HEK293 (cell line): Measurements from ENCODE around the gene RAC2.
"Not testable (repeated sequence)": the region's sequence is repeated elsewhere in the genome, so short reads cannot be mapped to it uniquely, and the experiment has no call there.

Experiments
- CTCF ChIA-PET: fragments of 350-600 bp; formaldehyde crosslinking; extraction: SDS; loops from one replicate; lab custom pipeline; 2021; ENCODE audit warnings: antibody characterized with exemption; lab: Yijun Ruan, JAX
- POLR2A ChIA-PET: fragments of 300-600 bp; formaldehyde crosslinking; extraction: SDS; loops from one replicate; lab custom pipeline; 2020; ENCODE audit warnings: antibody characterized with exemption, inconsistent platforms; lab: Yijun Ruan, JAX
- H3K27ac ChIP-seq: fragments of 200-500 bp; sonication (Bioruptor generic); 2 replicates; pipeline ENCODE4 v1.5.1; 2014; ENCODE audit warnings: low read depth, low read length, control low read depth, inconsistent platforms; ENCODE audit errors: extremely low read depth
- H3K36me3 ChIP-seq, 2 experiments: fragments of 200-500 bp in 1 of 2; sonication (Bioruptor generic) in 1 of 2; 1 replicate in 1 of 2; 2 replicates in 1 of 2; pipeline ENCODE4 v1.5.1; 2014 to 2017; ENCODE audit warnings: inconsistent platforms in 2 of 2, low read length in 2 of 2; ENCODE audit not compliant: control insufficient read depth in 2 of 2, insufficient read depth in 1 of 2
- H3K4me1 ChIP-seq: fragments of 200-500 bp; sonication (Bioruptor generic); 2 replicates; pipeline ENCODE4 v1.5.1; 2014; ENCODE audit warnings: mild to moderate bottlenecking, low read length, inconsistent platforms; ENCODE audit not compliant: control insufficient read depth, insufficient read depth
- H3K4me3 ChIP-seq: 2 replicates; pipeline ENCODE4 v1.5.1; 2011; ENCODE audit warnings: low read depth, mild to moderate bottlenecking, control low read depth, low read length, moderate library complexity
- H3K9me3 ChIP-seq: fragments of 200-500 bp; sonication (Bioruptor generic); 2 replicates; pipeline ENCODE4 v1.5.1; 2014; ENCODE audit warnings: low read depth, low read length, inconsistent platforms; ENCODE audit not compliant: control insufficient read depth, insufficient read depth
- REPIN1 ChIP-seq: fragments of 450-650 bp; formaldehyde crosslinking; IDR thresholded peaks from 2 replicates; pipeline ENCODE4 v1.5.1; 2017; ENCODE audit warnings: missing biosample characterization, missing genetic modification characterization, low read depth
- ZFP69B ChIP-seq: fragments of 450-650 bp; formaldehyde crosslinking; IDR thresholded peaks from 2 replicates; pipeline ENCODE4 v1.5.1; 2016; ENCODE audit warnings: missing biosample characterization, missing genetic modification characterization
- ZNF404 ChIP-seq: fragments of 450-650 bp; formaldehyde crosslinking; IDR thresholded peaks from 2 replicates; pipeline ENCODE4 v1.5.1; 2017; ENCODE audit warnings: missing biosample characterization, missing genetic modification characterization
- ZNF416 ChIP-seq: fragments of 450-650 bp; formaldehyde crosslinking; IDR thresholded peaks from 2 replicates; pipeline ENCODE4 v1.5.1; 2016; ENCODE audit warnings: missing biosample characterization, missing genetic modification characterization
- ZNF76 ChIP-seq: fragments of 450-650 bp; formaldehyde crosslinking; IDR thresholded peaks from 2 replicates; pipeline ENCODE4; 2016; ENCODE audit warnings: low read depth, missing biosample characterization, missing genetic modification characterization, borderline replicate concordance
- TF ChIP-seq, protein P1 (sequence below): fragments of 450-650 bp; IDR thresholded peaks from 2 replicates; pipeline ENCODE4 v1.5.1; 2018; ENCODE audit warnings: missing biosample characterization, mild to moderate bottlenecking, missing genetic modification characterization
- TF ChIP-seq, protein P2 (sequence below): fragments of 450-650 bp; formaldehyde crosslinking; IDR thresholded peaks from 2 replicates; pipeline ENCODE4 v1.5.1; 2016; ENCODE audit warnings: missing biosample characterization, missing genetic modification characterization
- TF ChIP-seq, protein P3 (sequence below): fragments of 450-650 bp; formaldehyde crosslinking; IDR thresholded peaks from 2 replicates; pipeline ENCODE4 v1.5.1; 2016; ENCODE audit warnings: missing biosample characterization, missing genetic modification characterization
- TF ChIP-seq, protein P4 (sequence below): fragments of 450-650 bp; formaldehyde crosslinking; IDR thresholded peaks from 2 replicates; pipeline ENCODE4 v1.5.1; 2016; ENCODE audit warnings: missing biosample characterization, missing genetic modification characterization
- TF ChIP-seq, protein P5 (sequence below): fragments of 450-650 bp; formaldehyde crosslinking; IDR thresholded peaks from 2 replicates; pipeline ENCODE4 v1.5.1; 2016; ENCODE audit warnings: missing biosample characterization, missing genetic modification characterization, low read depth
- TF ChIP-seq, protein P6 (sequence below): sonication (generic); formaldehyde crosslinking; IDR thresholded peaks from 2 replicates; pipeline ENCODE4 v1.8.1; 2022; ENCODE audit warnings: mild to moderate bottlenecking, moderate library complexity, missing genetic modification reagents
- TF ChIP-seq, protein P7 (sequence below): fragments of 450-650 bp; formaldehyde crosslinking; IDR thresholded peaks from 2 replicates; pipeline ENCODE4 v1.5.1; 2016; ENCODE audit warnings: missing biosample characterization, missing genetic modification characterization, borderline replicate concordance

RAC2 gene

DNA sequence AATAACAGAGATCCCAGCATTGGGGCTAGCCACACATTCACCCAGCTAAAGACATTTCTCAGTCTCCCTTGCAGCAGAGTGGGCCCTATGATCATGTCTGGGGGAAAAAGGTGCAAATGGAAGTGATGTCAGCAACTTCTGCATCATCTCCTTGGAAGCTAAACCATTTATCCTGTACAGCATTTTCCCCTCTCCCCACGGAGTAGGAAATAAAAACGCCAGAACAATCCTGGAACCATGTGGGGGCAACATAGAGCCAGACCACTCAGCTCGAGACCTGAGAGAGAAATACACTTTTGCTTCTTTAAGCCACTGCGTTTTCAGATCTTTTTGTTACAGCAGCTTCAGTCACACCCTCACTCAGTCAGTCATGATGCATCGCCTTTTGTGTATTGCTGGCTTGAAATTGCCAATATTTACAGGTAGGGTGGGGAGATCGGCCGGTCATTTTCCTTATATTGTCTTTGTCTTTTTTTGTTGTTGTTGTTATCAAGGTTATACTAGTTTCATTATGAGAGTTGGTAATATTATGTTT lies 9.1 kb upstream of the RAC2 start:
- CTCF ChIA-PET: interaction anchor here (0.6 to 3.9 kb wide), 7 partner anchors 7 to 206 kb away, joined by 3 to 31 read pairs (median 4); no protein-coding TSS in a partner anchor

DNA sequence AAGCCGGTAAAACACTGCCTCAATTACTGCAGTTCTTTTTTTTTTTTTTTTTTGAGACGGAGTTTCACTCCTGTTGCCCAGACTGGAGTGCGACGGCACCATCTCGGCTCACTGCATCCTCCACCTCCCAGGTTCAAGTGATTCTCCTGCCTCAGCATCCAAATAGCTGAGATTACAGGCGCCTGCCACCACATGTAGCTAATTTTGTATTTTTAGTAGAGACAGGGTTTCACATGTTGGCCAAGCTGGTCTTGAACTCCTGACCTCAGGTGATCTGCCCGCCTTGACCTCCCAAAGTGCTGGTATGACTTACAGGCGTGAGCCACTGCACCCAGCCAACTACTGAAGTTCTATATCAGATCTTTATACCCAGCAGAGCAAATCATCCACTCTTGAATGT lies 7.8 kb upstream of the RAC2 start:
- H3K4me3 ChIP-seq, H3K27ac ChIP-seq, H3K36me3 ChIP-seq, H3K9me3 ChIP-seq, H3K4me1 ChIP-seq: not testable (repeated sequence)
- POLR2A ChIA-PET: interaction anchor here (0.7 kb wide), 1 partner anchor 257 kb away, joined by 7 read pairs; no protein-coding TSS in a partner anchor
- CTCF ChIA-PET: interaction anchor here (1.1 to 3.9 kb wide), 4 partner anchors 9 to 52 kb away, joined by 3 to 31 read pairs (median 6); no protein-coding TSS in a partner anchor

More for the DNA sequence above, 9.1 kb upstream of the RAC2 start:
- no peaks in the 10 kb centered on the region; the same call in 1 of the 2 replicates for H3K4me1 ChIP-seq
- H3K36me3 ChIP-seq: no peaks in the 10 kb centered on the region
- no peaks in the 10 kb centered on the region for H3K9me3 ChIP-seq
- no peak overlapping the region for H3K27ac ChIP-seq
- TF ChIP-seq, protein P1, sequence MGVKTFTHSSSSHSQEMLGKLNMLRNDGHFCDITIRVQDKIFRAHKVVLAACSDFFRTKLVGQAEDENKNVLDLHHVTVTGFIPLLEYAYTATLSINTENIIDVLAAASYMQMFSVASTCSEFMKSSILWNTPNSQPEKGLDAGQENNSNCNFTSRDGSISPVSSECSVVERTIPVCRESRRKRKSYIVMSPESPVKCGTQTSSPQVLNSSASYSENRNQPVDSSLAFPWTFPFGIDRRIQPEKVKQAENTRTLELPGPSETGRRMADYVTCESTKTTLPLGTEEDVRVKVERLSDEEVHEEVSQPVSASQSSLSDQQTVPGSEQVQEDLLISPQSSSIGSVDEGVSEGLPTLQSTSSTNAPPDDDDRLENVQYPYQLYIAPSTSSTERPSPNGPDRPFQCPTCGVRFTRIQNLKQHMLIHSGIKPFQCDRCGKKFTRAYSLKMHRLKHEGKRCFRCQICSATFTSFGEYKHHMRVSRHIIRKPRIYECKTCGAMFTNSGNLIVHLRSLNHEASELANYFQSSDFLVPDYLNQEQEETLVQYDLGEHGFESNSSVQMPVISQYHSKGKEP (tag by site-specific recombination): no peak
- TF ChIP-seq, protein P2, sequence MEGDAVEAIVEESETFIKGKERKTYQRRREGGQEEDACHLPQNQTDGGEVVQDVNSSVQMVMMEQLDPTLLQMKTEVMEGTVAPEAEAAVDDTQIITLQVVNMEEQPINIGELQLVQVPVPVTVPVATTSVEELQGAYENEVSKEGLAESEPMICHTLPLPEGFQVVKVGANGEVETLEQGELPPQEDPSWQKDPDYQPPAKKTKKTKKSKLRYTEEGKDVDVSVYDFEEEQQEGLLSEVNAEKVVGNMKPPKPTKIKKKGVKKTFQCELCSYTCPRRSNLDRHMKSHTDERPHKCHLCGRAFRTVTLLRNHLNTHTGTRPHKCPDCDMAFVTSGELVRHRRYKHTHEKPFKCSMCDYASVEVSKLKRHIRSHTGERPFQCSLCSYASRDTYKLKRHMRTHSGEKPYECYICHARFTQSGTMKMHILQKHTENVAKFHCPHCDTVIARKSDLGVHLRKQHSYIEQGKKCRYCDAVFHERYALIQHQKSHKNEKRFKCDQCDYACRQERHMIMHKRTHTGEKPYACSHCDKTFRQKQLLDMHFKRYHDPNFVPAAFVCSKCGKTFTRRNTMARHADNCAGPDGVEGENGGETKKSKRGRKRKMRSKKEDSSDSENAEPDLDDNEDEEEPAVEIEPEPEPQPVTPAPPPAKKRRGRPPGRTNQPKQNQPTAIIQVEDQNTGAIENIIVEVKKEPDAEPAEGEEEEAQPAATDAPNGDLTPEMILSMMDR (tag by site-specific recombination): peak; percentile 38; the same call in 1 of the 2 replicates
- TF ChIP-seq, protein P3, sequence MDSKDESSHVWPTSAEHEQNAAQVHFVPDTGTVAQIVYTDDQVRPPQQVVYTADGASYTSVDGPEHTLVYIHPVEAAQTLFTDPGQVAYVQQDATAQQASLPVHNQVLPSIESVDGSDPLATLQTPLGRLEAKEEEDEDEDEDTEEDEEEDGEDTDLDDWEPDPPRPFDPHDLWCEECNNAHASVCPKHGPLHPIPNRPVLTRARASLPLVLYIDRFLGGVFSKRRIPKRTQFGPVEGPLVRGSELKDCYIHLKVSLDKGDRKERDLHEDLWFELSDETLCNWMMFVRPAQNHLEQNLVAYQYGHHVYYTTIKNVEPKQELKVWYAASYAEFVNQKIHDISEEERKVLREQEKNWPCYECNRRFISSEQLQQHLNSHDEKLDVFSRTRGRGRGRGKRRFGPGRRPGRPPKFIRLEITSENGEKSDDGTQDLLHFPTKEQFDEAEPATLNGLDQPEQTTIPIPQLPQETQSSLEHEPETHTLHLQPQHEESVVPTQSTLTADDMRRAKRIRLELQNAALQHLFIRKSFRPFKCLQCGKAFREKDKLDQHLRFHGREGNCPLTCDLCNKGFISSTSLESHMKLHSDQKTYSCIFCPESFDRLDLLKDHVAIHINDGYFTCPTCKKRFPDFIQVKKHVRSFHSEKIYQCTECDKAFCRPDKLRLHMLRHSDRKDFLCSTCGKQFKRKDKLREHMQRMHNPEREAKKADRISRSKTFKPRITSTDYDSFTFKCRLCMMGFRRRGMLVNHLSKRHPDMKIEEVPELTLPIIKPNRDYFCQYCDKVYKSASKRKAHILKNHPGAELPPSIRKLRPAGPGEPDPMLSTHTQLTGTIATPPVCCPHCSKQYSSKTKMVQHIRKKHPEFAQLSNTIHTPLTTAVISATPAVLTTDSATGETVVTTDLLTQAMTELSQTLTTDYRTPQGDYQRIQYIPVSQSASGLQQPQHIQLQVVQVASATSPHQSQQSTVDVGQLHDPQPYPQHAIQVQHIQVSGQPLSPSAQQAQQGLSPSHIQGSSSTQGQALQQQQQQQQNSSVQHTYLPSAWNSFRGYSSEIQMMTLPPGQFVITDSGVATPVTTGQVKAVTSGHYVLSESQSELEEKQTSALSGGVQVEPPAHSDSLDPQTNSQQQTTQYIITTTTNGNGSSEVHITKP (tag by site-specific recombination): no peak; the same call in 1 of the 2 replicates
- POLR2A ChIA-PET: no interaction called here
- H3K4me3 ChIP-seq: no peak overlapping the region

DNA sequence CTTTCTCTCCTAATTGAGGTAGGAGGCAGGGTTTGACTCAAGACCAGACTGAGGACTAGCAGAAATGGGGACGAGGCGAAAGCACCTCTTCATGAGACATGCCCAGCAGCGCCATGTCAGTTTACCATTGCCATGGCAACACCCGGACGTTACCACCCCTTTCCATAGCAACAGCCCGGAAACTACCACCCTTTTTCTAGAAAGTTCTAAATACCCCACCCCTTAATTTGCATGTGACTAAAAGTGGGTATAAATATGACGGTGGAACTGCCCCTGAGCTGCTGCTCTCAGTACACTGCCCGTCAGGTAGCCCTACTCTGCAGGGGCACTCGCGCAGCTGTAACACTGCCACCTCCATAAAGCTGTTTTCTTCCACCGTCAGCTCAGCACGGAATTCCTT lies 5.9 kb upstream of the RAC2 start:
- H3K27ac ChIP-seq: no peak overlapping the region
- no peaks in the 10 kb centered on the region; the same call in 1 of the 2 replicates for H3K4me1 ChIP-seq
- ChIA-PET POLR2A (no interaction called here), CTCF (interaction anchor here (0.6 to 3.9 kb wide), 2 partner anchors 10 to 86 kb away, joined by 3 to 31 read pairs; no protein-coding TSS in a partner anchor)
- no peaks in the 10 kb centered on the region for H3K9me3 ChIP-seq
- no peak overlapping the region for H3K4me3 ChIP-seq
- no peaks in the 10 kb centered on the region for H3K36me3 ChIP-seq
- TF ChIP-seq REPIN1 (tag by site-specific recombination) (no peak), ZNF416 (tag by site-specific recombination) (no peak), ZFP69B (tag by site-specific recombination) (no peak), ZNF76 (tag by site-specific recombination) (no peak), ZNF404 (tag by site-specific recombination) (no peak)
- TF ChIP-seq, protein P4, sequence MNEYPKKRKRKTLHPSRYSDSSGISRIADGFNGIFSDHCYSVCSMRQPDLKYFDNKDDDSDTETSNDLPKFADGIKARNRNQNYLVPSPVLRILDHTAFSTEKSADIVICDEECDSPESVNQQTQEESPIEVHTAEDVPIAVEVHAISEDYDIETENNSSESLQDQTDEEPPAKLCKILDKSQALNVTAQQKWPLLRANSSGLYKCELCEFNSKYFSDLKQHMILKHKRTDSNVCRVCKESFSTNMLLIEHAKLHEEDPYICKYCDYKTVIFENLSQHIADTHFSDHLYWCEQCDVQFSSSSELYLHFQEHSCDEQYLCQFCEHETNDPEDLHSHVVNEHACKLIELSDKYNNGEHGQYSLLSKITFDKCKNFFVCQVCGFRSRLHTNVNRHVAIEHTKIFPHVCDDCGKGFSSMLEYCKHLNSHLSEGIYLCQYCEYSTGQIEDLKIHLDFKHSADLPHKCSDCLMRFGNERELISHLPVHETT (tag by site-specific recombination): no peak
- TF ChIP-seq, protein P5, sequence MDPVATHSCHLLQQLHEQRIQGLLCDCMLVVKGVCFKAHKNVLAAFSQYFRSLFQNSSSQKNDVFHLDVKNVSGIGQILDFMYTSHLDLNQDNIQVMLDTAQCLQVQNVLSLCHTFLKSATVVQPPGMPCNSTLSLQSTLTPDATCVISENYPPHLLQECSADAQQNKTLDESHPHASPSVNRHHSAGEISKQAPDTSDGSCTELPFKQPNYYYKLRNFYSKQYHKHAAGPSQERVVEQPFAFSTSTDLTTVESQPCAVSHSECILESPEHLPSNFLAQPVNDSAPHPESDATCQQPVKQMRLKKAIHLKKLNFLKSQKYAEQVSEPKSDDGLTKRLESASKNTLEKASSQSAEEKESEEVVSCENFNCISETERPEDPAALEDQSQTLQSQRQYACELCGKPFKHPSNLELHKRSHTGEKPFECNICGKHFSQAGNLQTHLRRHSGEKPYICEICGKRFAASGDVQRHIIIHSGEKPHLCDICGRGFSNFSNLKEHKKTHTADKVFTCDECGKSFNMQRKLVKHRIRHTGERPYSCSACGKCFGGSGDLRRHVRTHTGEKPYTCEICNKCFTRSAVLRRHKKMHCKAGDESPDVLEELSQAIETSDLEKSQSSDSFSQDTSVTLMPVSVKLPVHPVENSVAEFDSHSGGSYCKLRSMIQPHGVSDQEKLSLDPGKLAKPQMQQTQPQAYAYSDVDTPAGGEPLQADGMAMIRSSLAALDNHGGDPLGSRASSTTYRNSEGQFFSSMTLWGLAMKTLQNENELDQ (tag by site-specific recombination): no peak
- TF ChIP-seq, protein P6, sequence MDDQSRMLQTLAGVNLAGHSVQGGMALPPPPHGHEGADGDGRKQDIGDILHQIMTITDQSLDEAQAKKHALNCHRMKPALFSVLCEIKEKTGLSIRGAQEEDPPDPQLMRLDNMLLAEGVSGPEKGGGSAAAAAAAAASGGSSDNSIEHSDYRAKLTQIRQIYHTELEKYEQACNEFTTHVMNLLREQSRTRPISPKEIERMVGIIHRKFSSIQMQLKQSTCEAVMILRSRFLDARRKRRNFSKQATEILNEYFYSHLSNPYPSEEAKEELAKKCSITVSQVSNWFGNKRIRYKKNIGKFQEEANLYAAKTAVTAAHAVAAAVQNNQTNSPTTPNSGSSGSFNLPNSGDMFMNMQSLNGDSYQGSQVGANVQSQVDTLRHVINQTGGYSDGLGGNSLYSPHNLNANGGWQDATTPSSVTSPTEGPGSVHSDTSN: no peak
- TF ChIP-seq, protein P7, sequence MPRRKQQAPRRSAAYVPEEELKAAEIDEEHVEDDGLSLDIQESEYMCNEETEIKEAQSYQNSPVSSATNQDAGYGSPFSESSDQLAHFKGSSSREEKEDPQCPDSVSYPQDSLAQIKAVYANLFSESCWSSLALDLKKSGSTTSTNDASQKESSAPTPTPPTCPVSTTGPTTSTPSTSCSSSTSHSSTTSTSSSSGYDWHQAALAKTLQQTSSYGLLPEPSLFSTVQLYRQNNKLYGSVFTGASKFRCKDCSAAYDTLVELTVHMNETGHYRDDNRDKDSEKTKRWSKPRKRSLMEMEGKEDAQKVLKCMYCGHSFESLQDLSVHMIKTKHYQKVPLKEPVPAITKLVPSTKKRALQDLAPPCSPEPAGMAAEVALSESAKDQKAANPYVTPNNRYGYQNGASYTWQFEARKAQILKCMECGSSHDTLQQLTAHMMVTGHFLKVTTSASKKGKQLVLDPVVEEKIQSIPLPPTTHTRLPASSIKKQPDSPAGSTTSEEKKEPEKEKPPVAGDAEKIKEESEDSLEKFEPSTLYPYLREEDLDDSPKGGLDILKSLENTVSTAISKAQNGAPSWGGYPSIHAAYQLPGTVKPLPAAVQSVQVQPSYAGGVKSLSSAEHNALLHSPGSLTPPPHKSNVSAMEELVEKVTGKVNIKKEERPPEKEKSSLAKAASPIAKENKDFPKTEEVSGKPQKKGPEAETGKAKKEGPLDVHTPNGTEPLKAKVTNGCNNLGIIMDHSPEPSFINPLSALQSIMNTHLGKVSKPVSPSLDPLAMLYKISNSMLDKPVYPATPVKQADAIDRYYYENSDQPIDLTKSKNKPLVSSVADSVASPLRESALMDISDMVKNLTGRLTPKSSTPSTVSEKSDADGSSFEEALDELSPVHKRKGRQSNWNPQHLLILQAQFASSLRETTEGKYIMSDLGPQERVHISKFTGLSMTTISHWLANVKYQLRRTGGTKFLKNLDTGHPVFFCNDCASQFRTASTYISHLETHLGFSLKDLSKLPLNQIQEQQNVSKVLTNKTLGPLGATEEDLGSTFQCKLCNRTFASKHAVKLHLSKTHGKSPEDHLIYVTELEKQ: no peak
